Caki2 (cell line): ENCODE measurements around the gene DMAC2L. TPM values are rescaled to one million over a fixed set of nuclear protein-coding genes. Genes with fewer than 3 reads are reported as not detected.

Experiments
- DNase-seq: peaks from one replicate; pipeline ENCODE4 v3.0.0-alpha.2; 2015; ENCODE audit warnings: low read depth
- in situ Hi-C: cut with HindIII; loops from 2 replicates; pipeline ENCODE4 v1.10.0; 2016; ENCODE audit warnings: low sequenced_read_pairs, low pct_unique_long_range_greater_than_20kb, mixed read lengths
- total RNA-seq: library from RNA; depleted of rRNA; stranded (reverse); fragments of >200 nt; shearing (Covaris generic); gene quantifications from 2 replicates; pipeline ENCODE4 v1.2.3, GENCODE V29; 2014; ENCODE audit warnings: low replicate concordance

Gene DMAC2L
- total RNA-seq, 1 experiment from 2014 or later, result 11.2 TPM

DNA sequence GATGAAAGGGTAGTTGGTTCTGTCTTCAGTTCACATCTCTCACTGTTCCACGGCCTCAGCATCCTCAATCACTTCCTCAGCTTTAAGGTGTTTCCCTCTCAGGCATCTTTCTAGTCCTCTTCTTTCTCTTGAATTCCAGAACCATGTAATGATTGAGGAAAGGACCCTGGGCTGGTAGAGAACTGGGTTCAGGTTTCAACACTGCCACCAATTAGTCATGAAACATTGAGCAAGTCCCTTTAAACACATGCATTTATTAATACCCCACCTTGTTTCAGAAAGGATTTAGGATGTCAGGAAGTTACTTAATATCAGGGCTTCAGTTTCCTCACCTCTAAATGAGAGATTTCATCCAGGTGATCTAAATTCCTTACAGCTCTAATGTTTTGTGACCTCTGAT is 7.2 kb downstream of the DMAC2L start:
- in situ Hi-C loops, result no loop called here
- DNase-seq, result no peak

GRCh38 chr14:50319721-50320120 is 7.6 kb downstream of the DMAC2L start:
- no peak for DNase-seq
- in situ Hi-C loops, result no loop called here

- in situ Hi-C loops, result no loop called here
- DNase-seq, result no peak
Observed at GRCh38 chr14:50320283-50320682, 8.2 kb downstream of the DMAC2L start.

GRCh38 chr14:50321009-50321660 is 9.0 kb downstream of the DMAC2L start:
- in situ Hi-C loops, result no loop called here
- DNase-seq, result peak; percentile 88

DNA sequence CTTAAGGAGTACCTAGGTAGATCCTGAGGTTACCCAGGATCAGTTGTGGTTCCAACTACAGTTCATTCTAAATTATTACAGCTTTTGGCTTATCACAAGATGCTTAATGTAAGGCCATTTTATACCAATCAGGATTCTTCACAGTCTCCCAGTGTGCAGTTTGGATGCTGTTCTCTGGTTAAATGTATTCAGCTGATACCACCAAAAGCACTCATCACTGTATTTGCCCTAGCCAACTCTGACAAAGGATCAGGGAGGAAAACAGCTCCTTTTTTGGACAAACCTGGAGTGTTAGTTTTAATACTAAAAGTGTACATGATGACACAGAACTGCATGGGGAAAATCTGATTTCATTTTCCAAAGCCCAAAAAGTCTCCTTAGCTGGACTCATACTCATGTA is 19.5 kb downstream of the DMAC2L start:
- in situ Hi-C loops, result no loop called here
- DNase-seq, result no peak

DNA sequence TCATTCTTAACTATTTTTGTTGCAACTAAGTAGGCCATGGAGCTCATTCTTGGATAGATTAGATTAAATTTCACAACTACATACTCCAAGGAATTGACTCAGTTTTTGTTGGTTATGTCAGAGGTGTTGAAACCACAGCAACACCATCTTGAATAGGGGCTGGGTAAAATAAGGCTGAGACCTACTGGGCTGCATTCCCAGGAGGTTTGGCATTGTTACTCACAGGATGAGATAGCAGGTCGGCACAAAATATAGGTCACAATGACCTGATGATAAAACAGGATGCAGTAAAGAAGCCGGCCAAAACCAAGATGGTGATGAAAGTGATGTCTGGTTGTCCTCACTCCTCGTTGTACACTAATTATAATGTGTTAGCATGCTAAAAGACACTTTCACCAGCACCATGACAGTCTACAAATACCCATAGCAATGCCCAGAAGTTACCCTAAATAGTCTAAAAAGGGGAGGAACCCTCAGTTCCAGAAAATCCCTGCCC is 20.9 kb downstream of the DMAC2L start:
- in situ Hi-C loops, result no loop called here
- DNase-seq, result no peak

- in situ Hi-C loops, result no loop called here
Observed at GRCh38 chr14:50334211-50334610, 22.1 kb downstream of the DMAC2L start.

GRCh38 chr14:50335389-50335788 is 23.3 kb downstream of the DMAC2L start:
- in situ Hi-C loops, result no loop called here

More at GRCh38 chr14:50334211-50334610, 22.1 kb downstream of the DMAC2L start:
- no peak for DNase-seq

GRCh38 chr14:50335989-50336824 is 24.1 kb downstream of the DMAC2L start:
- in situ Hi-C loops, result no loop called here
- no peak for DNase-seq

More at GRCh38 chr14:50335389-50335788, 23.3 kb downstream of the DMAC2L start:
- DNase-seq, result no peak

- in situ Hi-C loops, result no loop called here
- DNase-seq, result no peak
Observed at GRCh38 chr14:50338587-50338986, 26.5 kb downstream of the DMAC2L start.

GRCh38 chr14:50339178-50339804 is 27.2 kb downstream of the DMAC2L start:
- in situ Hi-C loops, result no loop called here
- no peak for DNase-seq

DNA sequence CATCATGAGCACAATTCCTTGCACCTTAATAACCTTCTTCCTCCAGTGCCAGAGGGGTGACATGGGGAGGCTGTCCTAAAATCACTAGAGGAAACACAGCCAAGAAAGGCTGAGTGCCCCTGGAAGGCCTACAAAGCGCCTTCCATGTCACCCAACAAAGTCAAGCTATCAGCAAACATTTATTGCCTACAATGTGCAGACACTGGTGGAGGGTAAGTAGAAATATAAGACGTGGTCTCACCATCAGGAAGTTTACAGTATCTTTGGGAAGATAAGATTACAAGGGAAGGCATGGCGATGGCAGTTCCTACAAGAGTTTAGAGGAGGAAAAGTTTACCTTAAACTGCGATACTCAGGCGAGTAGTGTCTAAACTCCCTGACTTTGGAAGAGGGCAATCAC is 27.9 kb downstream of the DMAC2L start:
- in situ Hi-C loops, result no loop called here

DNA sequence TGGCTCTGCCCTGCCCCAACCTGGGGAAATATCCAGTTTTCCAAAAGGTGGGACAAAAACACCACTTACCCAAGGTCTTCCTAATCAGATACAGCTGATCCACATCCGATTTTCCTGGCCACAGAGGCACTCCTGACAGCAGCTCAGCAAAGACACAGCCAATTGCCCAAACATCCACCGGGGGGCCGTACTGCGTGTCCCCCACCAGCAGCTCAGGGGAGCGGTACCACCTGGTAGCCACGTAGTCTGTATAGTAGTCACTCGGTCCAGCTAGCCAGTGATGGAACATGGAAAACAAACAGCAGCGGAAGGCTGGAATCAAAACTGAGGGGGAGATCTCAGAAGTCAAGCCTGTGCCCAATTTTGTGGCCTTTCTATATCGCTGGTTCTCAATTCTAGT is 28.8 kb downstream of the DMAC2L start:
- DNase-seq, result no peak
- in situ Hi-C loops, result no loop called here

More for the DNA sequence above, 27.9 kb downstream of the DMAC2L start:
- DNase-seq, result no peak

DNA sequence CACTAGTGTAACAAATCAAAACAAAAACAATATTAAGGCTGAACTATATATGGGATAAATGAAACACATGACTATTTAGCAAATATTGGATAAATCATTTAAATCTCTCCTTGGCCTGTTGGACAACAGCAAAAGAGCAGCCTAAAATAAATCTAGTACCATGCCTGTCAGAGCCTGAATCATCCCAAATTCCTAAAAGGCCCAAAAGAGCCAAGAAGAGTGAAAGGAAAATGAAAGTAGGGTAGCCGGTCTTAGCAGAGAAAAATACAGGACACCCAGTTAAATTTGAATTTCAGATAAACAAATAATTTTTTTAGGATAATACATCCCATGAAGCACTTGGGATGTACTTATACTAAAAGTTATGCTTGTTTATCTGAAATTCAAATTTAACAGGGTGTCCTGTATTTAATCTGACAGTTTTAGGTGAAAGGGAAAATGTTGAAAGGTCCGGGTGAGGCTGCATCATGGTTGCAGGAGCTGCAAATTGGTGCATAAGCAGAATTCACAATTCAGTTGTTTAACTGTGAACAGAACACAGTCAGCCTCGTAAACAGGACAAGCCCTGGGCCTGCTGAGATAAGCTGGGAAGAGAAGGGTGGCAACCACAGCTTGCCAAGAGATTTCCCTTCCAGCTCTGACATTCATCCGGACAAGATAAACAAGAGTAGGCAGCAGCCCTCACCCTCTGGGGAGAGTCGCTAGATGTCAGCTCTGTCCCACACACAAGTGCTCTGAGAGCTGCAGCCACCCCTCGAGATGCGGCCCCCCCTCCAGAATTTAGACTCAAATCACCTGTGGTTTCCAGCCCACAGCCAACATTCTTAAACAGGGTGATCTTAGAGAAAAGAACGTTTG is 30.3 kb downstream of the DMAC2L start:
- in situ Hi-C loops, result no loop called here
- DNase-seq, result peak; percentile 68

- in situ Hi-C loops, result no loop called here
- no peak for DNase-seq
Observed at GRCh38 chr14:50343434-50343833, 31.3 kb downstream of the DMAC2L start.

GRCh38 chr14:50344116-50344775 is 32.1 kb downstream of the DMAC2L start:
- in situ Hi-C loops, result no loop called here
- DNase-seq, result peak; percentile 23

DNA sequence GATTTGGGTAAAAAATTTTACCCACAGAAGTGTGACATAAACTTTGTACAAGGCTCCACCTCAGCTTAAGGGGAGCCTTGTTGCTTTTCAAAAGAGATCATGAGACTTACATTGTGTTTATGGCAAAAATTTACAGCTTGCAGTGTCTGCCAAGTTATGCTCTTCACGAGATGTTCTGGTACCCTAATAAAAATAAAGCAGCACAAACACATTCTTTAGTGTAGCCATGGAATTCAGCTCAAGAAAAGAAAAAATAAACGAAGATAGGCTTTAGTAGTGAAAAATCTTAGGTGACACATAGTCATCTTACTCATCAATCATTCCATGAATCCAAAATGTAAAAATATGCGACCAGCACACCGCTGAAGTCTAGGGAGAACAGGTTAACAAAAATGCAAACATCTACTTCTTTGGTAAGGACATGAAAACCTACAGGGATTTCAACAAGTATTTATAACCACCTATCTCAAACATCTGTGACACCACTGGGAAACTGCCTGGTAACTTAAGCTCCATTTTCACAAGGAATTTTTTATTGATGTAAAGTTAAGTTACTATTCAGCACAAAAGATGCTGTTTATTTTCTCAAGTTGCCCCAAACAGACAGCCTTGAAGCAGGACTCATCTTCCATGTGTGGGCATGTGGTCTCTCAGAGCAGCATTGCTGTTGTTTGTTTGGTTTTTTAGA is 32.9 kb downstream of the DMAC2L start:
- in situ Hi-C loops, result no loop called here
- peak; percentile 23 for DNase-seq
